ENCODE data around the gene HSPA1B. TPM values are rescaled to one million over a fixed set of nuclear protein-coding genes. Genes with fewer than 3 reads are reported as not detected.
"Not testable (repeated sequence)": the region's sequence is repeated elsewhere in the genome, so short reads cannot be mapped to it uniquely, and the experiment has no call there.

HSPA1B gene
- polyA plus RNA-seq, 1 experiment: 31.9 TPM

DNA sequence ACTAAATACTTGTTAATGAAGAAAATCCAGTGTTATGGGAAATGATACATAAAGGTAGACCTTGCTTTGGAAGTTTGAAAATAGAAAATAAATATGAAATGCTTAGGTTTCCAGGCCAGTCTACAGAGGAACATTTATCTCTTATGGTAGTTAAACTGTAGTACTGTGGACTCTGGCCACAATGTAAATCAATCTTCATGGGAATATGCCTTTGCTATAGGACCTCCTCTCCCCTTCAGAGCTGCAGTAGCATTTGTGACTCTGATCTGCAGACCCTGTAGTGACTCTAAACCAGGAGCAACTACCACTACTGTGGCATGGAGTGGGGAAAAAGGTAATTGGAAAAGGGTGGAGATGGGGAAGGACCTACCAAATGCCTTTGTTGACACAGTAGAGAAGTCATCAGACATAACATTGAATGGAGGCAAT is 7.7 kb upstream of the HSPA1B start:
- no peaks in the 10 kb centered on the region; the same call in 1 of the 2 replicates for H3K9me3 ChIP-seq (ENCODE audit: control insufficient read depth, insufficient read depth, low read length)
- TF ChIP-seq, protein P1, sequence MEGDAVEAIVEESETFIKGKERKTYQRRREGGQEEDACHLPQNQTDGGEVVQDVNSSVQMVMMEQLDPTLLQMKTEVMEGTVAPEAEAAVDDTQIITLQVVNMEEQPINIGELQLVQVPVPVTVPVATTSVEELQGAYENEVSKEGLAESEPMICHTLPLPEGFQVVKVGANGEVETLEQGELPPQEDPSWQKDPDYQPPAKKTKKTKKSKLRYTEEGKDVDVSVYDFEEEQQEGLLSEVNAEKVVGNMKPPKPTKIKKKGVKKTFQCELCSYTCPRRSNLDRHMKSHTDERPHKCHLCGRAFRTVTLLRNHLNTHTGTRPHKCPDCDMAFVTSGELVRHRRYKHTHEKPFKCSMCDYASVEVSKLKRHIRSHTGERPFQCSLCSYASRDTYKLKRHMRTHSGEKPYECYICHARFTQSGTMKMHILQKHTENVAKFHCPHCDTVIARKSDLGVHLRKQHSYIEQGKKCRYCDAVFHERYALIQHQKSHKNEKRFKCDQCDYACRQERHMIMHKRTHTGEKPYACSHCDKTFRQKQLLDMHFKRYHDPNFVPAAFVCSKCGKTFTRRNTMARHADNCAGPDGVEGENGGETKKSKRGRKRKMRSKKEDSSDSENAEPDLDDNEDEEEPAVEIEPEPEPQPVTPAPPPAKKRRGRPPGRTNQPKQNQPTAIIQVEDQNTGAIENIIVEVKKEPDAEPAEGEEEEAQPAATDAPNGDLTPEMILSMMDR (IDR thresholded peaks at IDR 0.05; ENCODE audit: low read depth, low read length): no peak
- no peak overlapping the region for H3K27ac ChIP-seq (ENCODE audit: low read depth, low read length)
- CTCF ChIA-PET: interaction anchor here (0.6 kb wide), 1 partner anchor 10 kb away, joined by 7 read pairs; no protein-coding TSS in a partner anchor
- DNase-seq (ENCODE audit: low read depth, low spot score): no peak
- POLR2A ChIA-PET: no interaction called here
- H3K27me3 ChIP-seq (ENCODE audit: control insufficient read depth, insufficient read depth, low read length): no peaks in the 10 kb centered on the region
- no peak overlapping the region for H3K4me3 ChIP-seq (ENCODE audit: low read depth, low read length)

DNA sequence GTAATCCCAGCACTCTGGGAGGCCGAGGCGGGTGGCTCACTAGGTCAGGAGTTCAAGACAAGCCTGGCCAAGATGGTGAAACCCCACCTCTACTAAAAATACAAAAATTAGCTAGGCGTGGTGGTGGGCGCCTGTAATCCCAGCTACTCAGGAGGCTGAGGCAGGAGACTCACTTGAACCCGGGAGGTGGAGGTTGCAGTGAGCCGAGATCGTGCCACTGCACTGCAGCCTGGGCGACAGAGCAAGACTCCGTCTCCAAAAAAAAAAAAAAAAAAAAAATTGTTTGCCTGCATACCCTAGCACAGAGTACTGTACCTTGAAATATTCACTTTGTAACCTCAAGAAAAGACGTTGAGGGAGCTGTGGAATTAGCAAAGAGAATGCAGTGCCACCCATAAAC is 7.1 kb upstream of the HSPA1B start:
- H3K9me3 ChIP-seq (ENCODE audit: control insufficient read depth, insufficient read depth, low read length); H3K4me3 ChIP-seq (ENCODE audit: low read depth, low read length); DNase-seq (ENCODE audit: low read depth, low spot score); POLR2A ChIA-PET; H3K27me3 ChIP-seq (ENCODE audit: control insufficient read depth, insufficient read depth, low read length); H3K27ac ChIP-seq (ENCODE audit: low read depth, low read length): not testable (repeated sequence)
- CTCF ChIA-PET: interaction anchor here (0.6 to 0.8 kb wide), 2 partner anchors 9 kb away, joined by 6 to 7 read pairs; no protein-coding TSS in a partner anchor

DNA sequence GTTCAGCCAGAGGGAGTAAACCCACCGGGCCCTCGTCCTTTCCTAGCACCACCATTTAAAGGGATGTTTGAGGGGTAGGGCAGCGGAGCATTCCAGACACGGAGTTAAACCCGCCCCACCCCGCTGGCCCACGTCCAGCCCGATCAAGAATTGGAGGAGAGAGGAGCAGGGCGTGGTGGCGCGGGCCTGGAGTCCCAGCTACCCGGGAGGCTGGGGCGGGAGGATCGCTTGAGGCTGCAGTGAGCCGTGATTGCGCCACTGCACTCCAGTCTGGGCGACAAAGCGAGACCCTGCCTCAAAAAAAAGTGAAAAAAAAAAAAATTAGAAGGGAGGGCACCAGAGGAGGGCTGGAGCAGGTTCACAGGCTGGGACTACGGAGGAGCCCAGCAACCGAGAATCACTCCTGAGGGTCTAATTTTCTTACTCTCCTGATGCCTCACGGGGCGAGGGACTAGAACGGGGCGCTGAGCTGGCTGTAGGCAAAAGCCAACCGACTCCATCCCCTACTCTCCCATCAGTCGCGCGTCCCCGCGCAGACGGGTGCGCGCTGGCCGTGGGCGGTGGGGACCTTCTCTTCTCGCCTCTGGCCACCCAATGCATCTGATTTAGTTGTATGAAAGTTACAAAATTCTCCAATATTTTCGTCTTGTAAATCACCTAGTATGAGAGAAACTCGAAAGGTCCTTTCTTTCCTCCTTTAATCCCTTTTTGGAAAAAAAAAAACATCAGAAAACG is 6.1 kb upstream of the HSPA1B start:
- Histone ChIP-seq H3K4me3 (ENCODE audit: low read depth, low read length) (peak overlapping the region; percentile 67), H3K9me3 (ENCODE audit: control insufficient read depth, insufficient read depth, low read length) (no peaks in the 10 kb centered on the region; the same call in 1 of the 2 replicates), H3K27ac (ENCODE audit: low read depth, low read length) (peak overlapping the region; percentile 91), H3K27me3 (ENCODE audit: control insufficient read depth, insufficient read depth, low read length) (no peaks in the 10 kb centered on the region)
- TF ChIP-seq, protein P1 (IDR thresholded peaks at IDR 0.05; ENCODE audit: low read depth, low read length): no peak
- POLR2A ChIA-PET: interaction anchor here (0.9 to 1.7 kb wide), 3 partner anchors 15 to 55 kb away, joined by 3 to 7 read pairs (median 6); partner anchors contain the start of genes LSM2 and VARS1
- no peak for DNase-seq (ENCODE audit: low read depth, low spot score)
- CTCF ChIA-PET: interaction anchor here (0.8 kb wide), 1 partner anchor 8 kb away, joined by 6 read pairs; no protein-coding TSS in a partner anchor

DNA sequence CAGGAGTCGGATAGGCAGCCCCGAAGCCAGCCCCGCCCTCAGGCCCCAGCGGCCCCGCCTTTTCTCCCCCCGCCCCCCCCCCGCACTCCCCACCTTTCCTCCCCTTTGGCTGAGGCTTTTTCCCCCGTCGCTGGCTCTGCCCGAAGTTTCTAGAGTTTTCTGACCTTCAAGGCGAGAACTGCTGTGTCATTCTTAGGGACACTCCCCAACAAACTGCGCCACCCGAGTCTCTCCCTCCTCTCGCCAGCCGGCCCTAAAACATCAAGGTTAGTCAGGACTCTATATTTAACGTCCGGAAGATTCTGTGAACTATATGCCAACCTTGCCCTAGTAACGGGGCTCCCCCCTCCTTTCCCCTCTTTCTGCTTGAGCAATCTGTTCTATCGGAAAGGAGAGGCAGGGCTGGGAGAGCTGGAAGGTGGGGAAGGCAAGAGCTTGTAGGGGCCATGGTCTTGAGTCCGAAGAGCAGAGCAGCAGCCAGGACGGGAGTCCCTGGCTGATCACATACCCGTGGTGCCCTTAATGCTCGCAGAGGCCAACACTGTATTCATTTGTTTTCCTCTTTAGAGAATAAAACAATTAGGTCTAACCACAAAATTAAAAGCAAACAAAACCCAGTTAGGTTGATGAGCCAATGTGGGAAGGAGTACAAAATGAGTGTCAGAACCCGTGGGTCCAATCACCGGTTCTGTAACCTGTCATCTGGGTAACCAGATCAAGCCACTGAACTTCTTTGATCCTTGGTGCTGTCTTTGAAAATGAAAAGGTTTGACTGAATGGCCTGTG is 5.3 kb upstream of the HSPA1B start:
- H3K27ac ChIP-seq (ENCODE audit: low read depth, low read length): peak overlapping the region; percentile 91
- CTCF ChIA-PET: interaction anchor here (0.5 kb wide), 1 partner anchor 87 kb away, joined by 5 read pairs; no protein-coding TSS in a partner anchor
- TF ChIP-seq, protein P1 (IDR thresholded peaks at IDR 0.05; ENCODE audit: low read depth, low read length): no peak
- peak overlapping the region; percentile 67 for H3K4me3 ChIP-seq (ENCODE audit: low read depth, low read length)
- no peaks in the 10 kb centered on the region; the same call in 1 of the 2 replicates for H3K9me3 ChIP-seq (ENCODE audit: control insufficient read depth, insufficient read depth, low read length)
- no peaks in the 10 kb centered on the region for H3K27me3 ChIP-seq (ENCODE audit: control insufficient read depth, insufficient read depth, low read length)
- POLR2A ChIA-PET: interaction anchor here (1.3 to 1.7 kb wide), 3 partner anchors 16 to 55 kb away, joined by 3 to 7 read pairs (median 7); partner anchors contain the start of genes LSM2 and VARS1
- DNase-seq (ENCODE audit: low read depth, low spot score): no peak

DNA sequence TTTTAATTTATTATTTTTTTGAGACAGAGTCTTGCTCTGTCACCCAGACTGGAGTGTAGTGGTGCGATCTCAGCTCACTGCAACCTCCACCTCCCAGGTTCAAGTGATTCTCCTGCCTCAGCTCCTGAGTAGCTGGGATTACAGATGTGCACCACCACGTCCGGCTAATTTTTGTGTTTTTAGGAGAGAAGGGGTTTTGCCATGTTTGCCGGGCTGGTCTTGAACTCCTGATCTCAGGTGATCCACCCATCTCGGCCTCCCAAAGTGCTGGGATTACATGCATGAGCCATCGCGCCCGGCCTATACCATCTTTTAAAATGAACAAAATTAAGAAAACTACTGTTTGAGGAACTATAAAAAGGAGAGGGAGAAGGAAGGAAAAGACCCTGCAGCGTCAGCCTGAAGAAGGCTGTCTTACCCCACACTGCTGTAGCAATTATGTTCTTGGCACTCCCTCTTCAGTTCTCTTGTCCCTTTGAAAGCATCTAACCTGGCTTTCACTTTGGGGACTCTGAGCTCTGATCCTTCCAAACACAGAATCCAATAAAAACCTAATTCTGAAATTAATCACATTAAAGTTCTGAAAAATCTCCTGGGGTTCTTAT is 3.8 kb upstream of the HSPA1B start:
- DNase-seq (ENCODE audit: low read depth, low spot score); H3K27me3 ChIP-seq (ENCODE audit: control insufficient read depth, insufficient read depth, low read length); H3K27ac ChIP-seq (ENCODE audit: low read depth, low read length); H3K4me3 ChIP-seq (ENCODE audit: low read depth, low read length); H3K9me3 ChIP-seq (ENCODE audit: control insufficient read depth, insufficient read depth, low read length): not testable (repeated sequence)
- POLR2A ChIA-PET: interaction anchor here (1.7 kb wide), 1 partner anchor 17 kb away, joined by 7 read pairs; the partner anchor contains the start of gene LSM2
- CTCF ChIA-PET: interaction anchor here (0.7 kb wide), 1 partner anchor 32 kb away, joined by 4 read pairs; no protein-coding TSS in a partner anchor

Measured in AG04450 (cell line).